Measurements from ENCODE around the gene SIMC1. TPM values are rescaled to one million over a fixed set of nuclear protein-coding genes. Genes with fewer than 3 reads are reported as not detected.
"Not testable (repeated sequence)": the region's sequence is repeated elsewhere in the genome, so short reads cannot be mapped to it uniquely, and the experiment has no call there.

SIMC1 gene
- 1.5 and 3.9 TPM in 2 replicates for total RNA-seq

DNA sequence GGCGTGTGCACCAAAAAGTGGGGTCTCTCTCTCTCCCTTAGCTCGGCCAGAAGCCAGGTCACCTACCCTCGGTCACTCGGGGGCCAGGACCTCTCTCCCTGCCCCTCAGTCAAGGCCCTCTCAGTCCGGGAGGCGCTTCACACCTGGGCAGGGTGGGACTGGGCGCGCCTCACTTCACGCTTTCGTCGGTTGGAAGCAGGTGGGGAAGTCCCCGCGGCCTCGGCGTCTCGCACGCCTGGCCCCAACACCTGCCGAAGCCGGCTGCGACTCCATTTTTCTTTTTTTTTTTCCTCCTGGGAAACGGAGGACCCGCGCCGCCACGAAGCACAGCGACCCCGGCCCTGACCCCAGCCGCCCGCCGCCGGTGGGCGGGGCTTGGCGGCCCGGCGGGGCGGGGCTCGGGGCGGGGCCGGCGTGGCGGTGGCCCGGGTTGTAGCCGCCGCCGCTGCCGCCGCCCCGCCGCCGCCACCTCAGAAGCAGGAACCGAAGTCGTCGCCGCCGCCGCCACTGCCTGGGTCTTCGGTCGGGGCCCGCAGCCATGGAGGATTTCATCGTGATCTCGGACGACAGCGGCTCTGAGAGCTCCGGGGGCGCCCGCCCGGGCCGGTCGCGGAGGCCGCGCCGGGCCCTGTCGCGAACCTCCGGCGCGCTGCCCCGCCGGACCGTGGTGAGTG, at the start of gene SIMC1:
TSS of gene SIMC1 (plus strand) at position 454 of the 674 bp plus-strand sequence. CDS start at position 539, 85 bp downstream.
- DNase-seq, result peak; percentile 22

DNA sequence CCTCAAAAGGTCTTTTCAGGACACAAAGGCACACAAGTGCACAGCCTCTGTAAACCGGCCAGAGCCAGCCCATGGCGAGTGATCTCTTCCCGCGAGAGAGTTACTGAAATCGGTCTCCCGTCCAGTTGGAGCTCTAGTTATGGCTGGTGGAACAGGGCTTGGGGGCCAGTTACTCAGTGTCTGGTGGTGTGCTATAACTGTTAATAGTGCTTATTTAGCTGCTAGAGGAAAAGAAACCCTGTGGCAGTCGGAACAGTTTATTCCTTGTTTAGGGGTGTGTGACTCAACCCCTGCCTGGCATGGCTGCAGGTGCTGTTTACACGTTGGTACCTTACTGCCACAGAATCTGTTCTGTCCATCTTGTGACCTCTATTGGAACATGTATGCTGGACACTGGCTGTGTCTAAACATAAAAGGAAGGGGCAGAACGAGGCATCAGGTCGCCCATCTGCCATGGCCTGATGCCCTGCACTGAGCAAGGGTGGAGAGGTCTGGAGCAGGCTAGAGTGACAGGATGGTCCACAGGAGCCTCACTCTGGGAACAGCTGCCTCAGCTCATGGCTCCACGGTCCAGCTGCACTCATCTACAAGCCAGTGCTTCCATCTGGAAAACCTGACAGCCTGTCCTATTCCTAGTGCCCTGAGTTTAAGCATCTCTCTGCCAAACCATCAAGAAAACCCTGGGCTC, 49.6 kb upstream of the SIMC1 start:
- no peak for DNase-seq

DNA sequence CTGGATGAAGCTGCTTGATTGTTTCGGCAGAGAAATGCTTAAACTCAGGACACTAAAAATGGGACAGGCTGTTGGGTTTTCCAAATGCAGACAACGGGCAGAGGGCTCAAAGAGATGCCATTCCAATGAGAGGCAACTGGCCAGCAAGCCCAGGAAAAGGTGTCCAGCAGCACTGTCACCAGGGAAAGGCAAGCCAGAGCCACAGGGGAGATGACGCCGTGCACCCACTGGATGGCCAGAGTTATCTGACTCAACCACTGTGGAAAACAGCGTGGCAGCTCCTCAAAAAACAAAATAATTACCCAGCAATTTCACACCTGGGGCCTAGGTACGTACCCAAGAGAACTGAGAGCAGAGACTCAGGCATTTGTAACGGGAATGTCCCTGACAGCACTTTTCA, 48.4 kb upstream of the SIMC1 start:
- no peak for DNase-seq

DNA sequence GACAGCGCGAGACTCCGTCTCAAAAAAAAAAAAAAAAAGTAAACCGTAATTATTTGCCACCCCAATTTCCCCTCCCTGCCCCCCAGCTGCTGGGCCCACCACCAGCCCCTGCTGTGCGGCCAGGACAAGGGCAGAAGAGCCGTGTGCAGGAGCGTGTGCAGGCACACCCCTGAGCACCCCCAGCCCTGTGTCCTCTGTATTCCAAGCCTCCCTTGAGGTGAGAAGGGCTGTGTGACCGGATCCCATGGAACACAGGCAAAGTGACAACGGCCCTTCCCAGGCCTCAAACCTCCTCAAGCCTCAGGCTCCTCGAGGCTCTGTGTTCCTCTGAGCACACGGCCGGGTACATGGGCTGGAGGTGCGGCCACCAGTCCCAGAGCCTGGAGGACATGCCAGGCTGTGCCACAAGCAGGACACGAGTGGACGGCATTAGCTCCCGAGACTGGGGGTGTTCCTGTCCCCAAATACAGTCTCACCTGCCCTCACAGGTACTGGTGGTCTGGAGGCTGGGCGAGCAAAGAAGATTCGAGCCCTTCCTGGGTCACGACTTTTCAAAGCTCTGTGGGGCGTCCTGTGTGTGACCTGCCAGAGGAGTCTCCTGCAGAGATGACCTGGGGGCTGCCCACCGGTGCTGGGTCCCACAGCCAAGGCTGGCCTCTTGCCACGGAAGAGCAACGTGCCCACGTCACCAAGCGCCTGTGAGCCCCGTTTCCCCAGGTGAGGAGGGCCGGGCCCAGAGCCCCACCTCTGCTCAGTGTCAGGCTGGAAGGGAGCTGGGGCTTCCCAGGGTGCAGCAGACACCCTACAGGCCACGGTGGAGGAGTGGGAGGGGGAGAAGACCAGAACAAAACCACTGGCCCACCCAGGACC, 47.1 kb upstream of the SIMC1 start:
- no peak for DNase-seq

DNA sequence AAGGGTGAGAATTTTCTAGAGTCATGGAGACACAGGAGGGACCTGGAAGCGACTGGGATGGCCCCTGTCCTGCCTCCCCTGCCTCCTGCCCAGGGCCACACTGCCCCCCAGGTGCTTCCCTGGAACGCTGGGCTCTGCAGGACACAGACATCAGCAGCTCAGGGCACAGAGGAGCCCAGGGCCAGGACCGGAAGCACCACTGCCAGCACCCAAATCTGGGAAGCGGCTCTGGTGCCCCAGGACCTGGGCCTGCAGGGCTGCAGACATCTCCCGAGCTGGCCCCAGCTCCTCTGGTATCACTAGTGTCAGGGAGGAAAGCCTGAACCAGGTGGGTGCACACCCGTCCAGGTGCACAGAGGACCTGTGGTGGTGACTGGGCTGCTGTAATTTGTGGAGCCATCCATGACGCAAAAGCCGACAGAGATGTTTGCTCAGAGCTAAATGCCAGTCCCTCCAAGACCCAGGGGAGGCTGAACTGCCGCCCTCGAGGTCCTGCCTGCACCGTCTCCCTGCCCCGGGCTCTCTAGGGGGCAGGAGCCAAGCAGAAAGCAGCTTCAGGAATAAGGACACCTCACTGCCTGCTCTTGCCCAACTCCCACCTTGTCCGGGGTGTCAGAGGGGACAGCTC, 46.0 kb upstream of the SIMC1 start:
- no peak for DNase-seq

DNA sequence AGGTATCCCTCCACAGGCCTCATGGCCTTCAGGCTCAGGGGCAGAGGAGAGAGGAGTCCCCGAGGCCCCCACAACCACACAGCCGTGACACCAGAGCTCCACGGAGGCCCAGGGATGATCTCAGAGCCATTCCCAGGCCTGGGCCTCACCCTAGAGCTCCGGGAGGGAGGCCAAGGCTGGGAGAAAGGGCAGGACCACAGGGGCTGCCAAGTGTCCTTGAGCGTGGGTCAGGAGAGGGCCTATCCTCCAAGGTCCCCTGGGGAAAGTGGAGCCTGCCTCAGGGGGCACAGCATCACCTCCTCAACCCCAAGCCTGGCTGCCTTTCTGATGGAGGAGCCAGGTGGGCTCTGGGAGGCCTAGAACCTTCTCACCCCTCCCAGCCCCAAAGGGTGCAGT, 45.5 kb upstream of the SIMC1 start:
- DNase-seq, result not testable (repeated sequence)

DNA sequence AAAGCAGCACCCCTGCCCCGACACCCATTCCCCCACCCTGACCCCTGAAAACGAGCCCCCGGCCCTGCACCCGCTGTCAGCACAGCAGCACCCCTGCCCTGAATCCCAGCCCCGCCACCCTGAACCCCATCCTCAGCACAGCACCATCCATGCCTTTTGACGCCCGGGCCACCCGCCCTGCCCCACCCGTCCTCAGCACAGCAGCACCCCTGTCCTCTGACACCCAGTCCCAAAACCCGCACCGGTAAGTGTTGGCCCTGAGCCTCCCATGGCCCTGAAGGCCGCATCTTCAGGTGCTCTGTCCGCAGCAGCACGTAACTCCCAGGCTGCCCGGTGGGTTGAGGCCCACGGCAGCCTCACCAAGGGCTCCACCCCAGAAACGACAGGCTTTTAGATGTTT, 44.6 kb upstream of the SIMC1 start:
- DNase-seq, result not testable (repeated sequence)

DNA sequence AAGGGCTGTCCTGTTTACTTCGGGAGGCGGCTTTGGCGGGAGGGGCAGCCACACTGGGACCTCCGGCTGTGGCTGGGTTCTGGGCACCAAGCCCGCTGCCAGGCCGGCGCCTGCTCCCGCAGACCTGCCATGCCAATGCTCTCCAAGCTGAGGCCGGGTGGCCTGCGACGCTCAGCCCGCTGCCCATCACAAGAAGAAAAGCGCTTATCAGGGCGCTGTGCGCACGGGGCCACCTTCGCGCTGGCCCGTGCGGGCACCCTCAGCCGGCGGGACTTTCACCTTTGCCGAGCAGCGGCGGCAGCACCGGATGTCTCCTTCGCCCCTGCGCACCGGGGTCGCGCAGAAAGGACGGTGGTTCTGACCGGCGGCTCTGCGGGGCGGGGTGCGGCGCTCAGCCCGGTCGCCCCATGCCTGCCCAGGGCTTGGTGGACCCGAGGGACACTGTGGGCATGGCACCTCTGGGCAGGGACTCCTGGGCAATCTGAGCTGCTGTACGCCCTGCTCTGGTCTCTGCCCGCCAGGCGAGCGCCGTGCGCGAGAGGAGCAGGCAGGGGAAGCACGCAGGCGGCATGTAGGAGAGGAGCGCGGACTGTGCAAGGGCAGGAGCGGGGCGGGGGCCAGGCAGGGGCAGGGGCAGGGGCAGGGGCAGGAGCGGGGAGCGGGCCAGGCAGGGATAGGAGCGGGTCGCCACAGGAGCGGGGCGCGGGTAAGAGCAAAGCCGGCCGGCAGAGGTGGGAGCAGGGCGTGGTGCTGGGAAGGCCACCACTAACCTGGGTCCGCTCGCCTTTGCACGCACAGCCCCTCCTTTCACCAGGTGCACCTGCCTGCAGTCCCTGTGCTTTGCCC, 43.8 kb upstream of the SIMC1 start:
- DNase-seq, result peak; percentile 7

DNA sequence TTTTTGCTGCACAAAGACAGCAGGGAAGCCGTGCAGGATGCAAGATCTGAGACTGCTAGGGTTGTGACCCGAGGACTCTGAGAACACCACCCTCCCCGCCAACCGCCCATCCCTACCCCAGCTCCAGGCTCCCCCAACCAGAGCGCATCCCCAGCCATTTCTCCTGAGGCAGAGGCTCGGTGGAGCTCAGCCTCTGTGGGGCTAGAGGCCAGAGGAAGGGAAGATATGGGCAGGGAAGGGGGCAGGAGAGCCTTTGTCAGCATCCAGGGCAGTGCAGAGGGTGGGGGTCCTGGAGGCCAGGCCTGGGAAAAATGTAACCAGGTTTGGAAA, 43.2 kb upstream of the SIMC1 start:
- not testable (repeated sequence) for DNase-seq

DNA sequence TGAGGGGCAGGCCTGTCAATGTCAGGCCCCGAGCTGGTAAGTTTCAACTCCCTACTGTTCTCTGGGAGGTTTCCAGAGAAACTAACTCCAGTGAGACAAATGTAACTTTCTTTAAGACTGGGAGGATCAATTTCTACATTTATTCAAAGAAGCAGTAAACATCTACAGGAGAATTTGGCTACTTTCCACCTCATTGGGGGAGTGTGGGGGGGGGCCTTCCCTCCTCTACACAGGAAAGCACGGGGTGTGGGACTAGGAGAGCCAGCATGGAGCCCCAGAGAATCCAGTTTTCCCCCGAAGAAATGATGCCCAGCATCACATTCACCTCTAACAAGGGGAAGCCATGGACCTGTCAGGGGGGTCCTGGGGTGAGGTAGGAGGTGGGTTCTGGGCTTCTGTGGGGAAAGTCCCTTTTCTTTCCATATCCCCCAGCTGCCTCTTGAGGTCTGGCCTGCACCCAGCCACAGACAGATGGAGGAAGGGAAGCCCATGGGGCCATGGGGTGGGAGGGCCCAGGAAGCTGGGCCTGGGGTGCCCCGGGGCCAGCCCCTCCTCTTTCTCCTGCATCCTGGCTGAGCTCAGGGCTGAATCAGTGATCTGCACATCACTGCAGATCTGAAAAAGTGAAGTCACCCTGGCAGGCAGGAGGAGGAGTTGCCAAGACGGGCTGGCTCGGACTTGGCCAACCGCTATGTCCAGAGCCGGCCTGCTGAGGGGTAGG, 42.6 kb upstream of the SIMC1 start:
- DNase-seq, result not testable (repeated sequence)

DNA sequence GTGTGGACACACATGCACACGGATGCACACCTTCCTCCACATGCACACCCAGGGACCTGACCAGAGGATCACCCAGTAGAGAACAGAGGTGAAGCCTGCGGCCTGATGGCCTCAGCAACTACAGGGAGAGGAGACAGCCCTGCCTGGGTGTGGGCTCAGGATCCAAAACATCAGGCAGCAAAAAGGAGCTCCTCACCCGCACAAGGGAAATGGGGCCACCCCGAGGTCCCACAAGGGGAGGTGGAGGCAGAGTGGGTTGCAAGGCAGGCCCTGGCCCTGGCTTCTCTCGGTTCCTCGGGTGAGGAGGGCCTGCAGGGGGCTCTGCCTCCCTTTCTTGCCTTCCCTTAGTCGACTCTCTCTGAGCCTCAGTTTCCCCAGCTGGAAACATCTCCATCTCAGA, 41.4 kb upstream of the SIMC1 start:
- DNase-seq, result not testable (repeated sequence)

DNA sequence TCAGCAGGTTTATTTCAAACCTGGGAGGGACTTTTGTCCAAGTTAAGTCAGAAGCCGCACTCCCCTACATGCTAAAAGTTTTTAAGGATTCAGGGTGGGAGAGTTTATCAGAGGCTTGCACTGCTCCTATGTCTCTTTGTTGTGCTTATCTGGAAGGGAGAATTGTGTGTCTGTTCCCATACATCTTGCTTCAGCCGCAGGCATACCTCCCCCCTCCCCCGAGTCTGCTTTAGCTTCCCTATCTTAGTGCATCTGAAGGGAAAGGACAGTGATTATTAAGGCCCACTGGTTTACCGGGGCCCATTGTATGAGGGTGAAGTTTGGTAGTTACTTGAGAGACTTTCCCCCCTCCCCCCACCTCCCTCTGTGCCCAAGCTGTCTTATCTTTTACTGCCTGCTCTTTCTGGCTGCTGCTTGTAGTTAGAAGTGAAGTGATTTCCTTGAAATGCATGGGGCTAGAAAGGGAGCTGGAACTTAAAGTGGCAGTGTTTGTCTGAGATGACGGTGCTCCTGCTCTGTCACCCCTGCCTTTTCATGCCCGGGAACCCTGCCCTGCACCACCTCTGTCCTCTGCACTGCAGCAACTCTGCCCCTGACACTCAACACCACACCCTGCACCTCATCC, 40.9 kb upstream of the SIMC1 start:
- DNase-seq, result not testable (repeated sequence)

DNA sequence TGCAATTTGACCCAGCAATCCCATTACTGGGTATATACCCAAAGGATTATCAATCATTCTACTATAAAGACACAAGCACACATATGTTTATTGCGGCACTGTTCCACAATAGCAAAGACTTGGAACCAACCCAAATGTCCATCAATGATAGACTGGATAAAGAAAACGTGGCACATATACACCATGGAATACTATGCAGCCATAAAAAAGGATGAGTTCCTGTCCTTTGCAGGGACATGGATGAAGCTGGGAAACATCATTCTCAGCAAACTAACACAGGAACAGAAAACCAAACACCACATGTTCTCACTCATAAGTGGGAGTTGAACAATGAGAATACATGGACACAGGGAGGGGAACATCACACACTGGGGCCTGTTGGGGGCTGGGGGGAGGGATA, 39.9 kb upstream of the SIMC1 start:
- DNase-seq, result not testable (repeated sequence)

DNA sequence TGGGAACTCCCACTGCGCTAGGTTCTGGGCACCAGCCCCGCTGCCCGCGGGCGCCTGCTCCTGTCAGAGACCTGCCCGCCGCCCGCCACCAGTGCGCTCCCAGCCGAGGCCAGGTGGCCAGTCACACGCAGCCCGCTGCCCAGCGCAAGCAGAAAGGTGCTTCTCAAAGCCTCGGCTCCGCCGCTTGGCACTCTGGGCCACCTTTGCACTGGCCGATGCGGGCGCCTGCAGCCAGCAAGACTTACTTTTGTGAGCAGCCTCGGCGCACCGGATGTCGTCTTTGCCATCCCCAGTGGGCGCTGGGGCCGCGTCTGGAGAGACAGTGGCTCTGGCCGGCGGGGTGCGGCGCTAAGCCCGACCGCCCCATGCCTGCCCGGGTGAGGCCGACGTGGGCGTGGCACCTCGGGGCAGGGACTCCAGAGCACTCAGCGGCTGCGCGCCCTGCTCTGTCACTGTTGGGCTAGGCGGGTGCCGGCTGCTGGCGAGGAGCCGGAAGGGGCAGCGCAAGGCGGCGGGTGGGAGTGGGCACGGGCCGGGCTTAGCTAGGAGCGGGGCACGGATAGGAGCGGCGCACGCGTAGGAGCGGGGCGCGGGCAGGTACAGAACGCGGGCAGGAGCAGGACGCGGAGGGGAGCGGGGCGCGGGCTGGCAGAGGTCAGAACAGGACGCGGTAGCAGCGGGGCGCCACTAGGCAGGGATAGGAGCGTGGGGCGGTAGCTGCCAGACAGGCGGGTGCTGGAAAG, 39.1 kb upstream of the SIMC1 start:
- not testable (repeated sequence) for DNase-seq

DNA sequence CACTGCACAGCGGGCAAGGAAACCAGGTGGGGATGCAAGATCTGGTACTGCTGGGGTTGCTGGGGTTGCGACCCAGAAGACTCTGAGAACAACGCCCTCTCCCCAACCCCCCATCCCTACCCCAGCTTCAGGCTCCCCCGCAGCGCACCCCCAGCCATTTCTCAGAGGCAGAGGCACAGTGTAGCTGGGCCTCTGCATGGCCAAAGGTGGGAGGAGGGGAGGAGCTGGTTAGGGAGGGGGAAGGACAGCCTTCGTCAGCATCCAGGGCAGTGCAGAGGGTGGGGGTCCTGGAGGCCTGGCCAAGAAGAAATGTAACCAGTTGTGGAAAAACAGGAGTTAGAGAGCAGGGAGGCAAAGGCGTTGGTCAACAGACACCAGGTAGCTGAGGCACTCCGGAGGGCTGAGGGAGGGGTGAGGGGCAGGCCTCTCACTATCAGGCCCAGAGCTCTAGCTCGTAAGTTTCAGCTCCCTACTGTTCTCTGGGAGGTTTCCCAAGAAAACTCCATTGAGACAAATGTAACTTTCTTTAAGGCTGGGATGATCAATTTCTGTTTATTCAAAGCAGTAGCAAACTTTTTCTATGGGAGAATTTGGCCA, 38.3 kb upstream of the SIMC1 start:
- not testable (repeated sequence) for DNase-seq

DNA sequence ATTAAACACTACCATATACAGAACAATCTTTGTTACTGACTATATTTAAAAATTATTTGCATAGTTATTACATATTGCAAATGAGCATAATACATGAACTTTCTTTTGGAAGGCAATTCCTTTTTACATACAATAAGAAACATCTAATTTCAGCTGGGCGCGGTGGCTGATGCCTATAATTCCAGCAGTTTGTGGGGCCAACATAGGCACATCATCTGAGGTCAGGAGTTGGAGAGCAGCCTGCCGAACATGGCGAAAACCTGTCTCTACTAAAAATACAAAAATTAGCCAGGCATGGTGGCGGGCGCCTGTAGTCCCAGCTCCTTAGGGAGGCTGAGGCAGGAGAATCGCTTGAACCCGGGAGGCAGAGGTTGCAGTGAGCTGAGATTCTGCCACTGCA, 36.4 kb upstream of the SIMC1 start:
- no peak for DNase-seq

DNA sequence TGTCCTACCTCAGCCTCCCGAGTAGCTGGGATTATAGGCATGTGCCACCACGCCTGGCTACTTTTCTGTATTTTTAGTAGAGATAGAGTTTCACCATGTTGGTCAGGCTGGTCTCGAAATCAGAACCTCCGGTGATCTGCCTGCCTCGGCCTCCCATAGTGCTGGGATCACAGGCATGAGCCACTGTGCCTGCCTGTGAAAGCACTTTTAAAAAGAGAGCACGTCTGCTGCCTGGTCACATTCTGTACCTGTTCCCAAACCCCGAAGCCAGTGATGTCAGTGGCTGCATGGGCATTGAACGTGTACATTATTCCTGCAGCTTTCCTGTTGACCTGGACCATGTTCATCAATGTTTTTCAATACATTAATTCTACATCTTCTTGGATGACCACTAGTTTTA, 35.1 kb upstream of the SIMC1 start:
- no peak for DNase-seq

DNA sequence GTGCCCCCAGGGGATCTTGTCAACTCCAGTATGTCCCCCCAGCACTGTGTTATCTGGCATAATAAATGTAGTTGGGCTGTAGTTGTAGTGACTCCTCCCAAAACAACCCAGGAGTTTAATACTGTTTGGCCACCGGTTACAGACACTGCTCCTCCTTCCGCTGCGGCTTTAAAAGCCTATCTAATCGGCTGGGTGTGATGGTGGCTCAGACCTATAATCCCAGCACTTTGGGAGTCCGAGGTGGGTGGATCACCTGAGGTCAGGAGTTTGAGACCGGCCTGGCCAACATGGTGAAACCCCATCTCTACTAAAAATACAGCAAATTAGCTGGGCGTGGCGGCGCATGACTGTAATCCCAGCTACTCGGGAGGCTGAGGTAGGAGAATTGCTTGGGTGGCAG, 34.7 kb upstream of the SIMC1 start:
- not testable (repeated sequence) for DNase-seq

DNA sequence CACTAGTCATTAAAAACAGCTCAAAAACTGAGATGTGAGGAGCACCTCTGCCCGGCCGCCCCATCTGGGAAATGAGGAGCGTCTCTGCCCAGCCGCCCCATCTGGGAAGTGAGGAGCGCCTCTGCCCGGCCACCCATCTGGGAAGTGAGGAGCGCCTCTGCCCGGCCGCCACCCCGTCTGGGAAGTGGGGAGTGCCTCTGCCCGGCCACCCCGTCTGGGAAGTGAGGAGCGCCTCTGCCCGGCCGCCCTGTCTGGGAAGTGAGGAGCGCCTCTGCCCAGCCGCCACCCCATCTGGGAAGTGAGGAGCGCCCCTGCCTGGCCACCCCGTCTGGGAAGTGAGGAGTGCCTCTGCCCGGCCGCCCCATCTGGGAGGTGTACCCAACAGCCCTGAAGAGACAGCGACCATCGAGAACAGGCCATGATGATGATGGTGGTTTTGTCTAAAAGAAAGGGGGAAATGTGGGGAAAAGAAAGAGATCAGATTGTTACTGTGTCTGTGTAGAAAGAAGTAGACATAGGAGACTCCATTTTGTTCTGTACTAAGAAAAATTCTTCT, 23.7 kb upstream of the SIMC1 start:
- DNase-seq, result not testable (repeated sequence)

Measured in dermis blood vessel endothelial cell (primary cell).